Spinal cord (tissue), 10 donors: ENCODE data around the gene DNAAF5. TPM values are rescaled to one million over a fixed set of nuclear protein-coding genes. Genes with fewer than 3 reads are reported as not detected.

Experiments
- DNase-seq, 6 donors: peaks; one replicate each; pipeline versions ENCODE4 v3.0.0 to v3.0.0-alpha.2; 2013 to 2015; ENCODE audit warnings: low spot score in 6 of 6, low read depth in 4 of 6
- H3K27ac ChIP-seq: one replicate; pipeline ENCODE4 v1.5.1; 2013; ENCODE audit warnings: low read depth, low read length, control low read depth
- H3K27me3 ChIP-seq: one replicate; pipeline ENCODE4 v1.6.1; 2013; ENCODE audit warnings: low read length; ENCODE audit not compliant: control insufficient read depth, insufficient read depth
- H3K36me3 ChIP-seq: one replicate; pipeline ENCODE4 v1.6.1; 2013; ENCODE audit warnings: low read length; ENCODE audit not compliant: control insufficient read depth, insufficient read depth
- H3K4me1 ChIP-seq: one replicate; pipeline ENCODE4 v1.6.1; 2013; ENCODE audit warnings: low read length; ENCODE audit not compliant: control insufficient read depth, insufficient read depth
- H3K4me3 ChIP-seq: one replicate; pipeline ENCODE4 v1.5.1; 2013; ENCODE audit warnings: low read depth, low read length, control low read depth
- H3K9me3 ChIP-seq: one replicate; pipeline ENCODE4 v1.6.1; 2013; ENCODE audit warnings: low read length; ENCODE audit not compliant: control insufficient read depth, insufficient read depth
- WGBS: methylation state at CpG from one replicate; pipeline ENCODE4 v1.1.5; 2013; ENCODE audit warnings: missing lambda C conversion rate; ENCODE audit not compliant: insufficient coverage; 5-methylcytosine and 5-hydroxymethylcytosine counted together
- polyA plus RNA-seq, 2 donors: library from polyadenylated mRNA; unstranded; fragments of 120-200 nt; gene quantifications; one replicate each; pipeline ENCODE4 v1.2.1, GENCODE V29; 2013; ENCODE audit not compliant: insufficient read length in 2 of 2
- total RNA-seq, 2 donors: library from RNA; depleted of rRNA in 1 of 2; stranded (reverse); fragments of 120-200 nt in 1 of 2; fragments of >200 nt in 1 of 2; gene quantifications; one replicate each; pipeline versions ENCODE4 v1.2.3 to v1.2.4, GENCODE V29; 2013 to 2014
- donor health status: healthy.

Gene DNAAF5
- total and polyA plus RNA-seq, 4 donors = 10.9 to 23.3 (median 22.4) TPM

- whole genome bisulfite sequencing = 97% methylated on average over 16 of the region's 17 CpGs
- Histone ChIP-seq H3K27ac (no peak overlapping the region), H3K9me3 (no peaks in the 10 kb centered on the region), H3K27me3 (no peaks in the 10 kb centered on the region), H3K36me3 (peaks cover 84% of the 10 kb centered on the region), H3K4me3 (no peak overlapping the region), H3K4me1 (peaks cover 6% of the 10 kb centered on the region)
- DNase-seq = no peak
Observed at GRCh38 chr7:753190-753589, 26.7 kb downstream of the DNAAF5 start.

DNA sequence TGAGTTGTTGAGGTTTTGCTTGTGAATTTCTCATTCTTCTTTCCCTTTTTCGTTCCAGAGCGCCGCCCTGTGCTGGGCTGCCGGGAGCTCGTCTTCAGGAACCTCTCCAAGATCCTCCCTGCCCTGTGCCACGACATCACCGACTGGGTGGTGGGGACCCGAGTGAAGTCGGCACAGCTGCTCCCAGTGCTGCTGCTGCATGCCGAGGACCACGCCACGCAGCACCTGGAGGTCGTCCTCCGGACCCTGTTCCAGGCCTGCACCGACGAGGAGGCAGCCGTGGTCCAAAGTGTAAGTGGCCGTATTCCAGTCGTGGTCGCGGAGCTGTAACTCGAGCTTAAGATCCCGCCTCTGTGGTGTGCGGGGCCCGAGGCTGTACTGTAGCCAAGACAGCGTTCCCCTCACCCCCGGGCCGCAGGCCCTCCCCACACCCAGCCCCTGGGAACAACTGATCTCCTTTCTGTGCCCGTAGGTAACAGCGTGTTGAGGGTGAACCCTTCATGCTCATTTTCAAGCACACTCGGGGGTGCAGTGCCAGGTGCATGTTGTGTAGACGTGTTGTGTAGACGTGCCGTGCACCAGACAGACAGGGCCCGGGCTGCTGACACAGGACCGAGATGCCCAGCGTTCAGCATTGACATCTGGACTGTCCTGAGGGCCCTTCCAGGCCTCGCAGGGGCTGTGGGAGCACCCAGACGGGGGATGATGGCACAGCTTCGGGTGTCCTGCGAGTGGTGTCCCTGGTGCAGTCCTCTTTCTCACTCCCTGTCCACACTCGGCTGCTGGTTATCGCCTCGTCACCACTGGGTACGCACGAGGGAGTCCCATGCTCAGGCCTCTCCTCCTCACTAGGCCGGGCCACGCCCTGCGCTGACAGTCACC, 28.3 kb downstream of the DNAAF5 start:
- Histone ChIP-seq H3K4me3 (no peak overlapping the region), H3K36me3 (peaks cover 84% of the 10 kb centered on the region), H3K27ac (no peak overlapping the region), H3K4me1 (no peaks in the 10 kb centered on the region), H3K27me3 (no peaks in the 10 kb centered on the region), H3K9me3 (no peaks in the 10 kb centered on the region)
- DNase-seq = no peak
- 95% methylated on average over 47 of the region's 49 CpGs for WGBS

DNA sequence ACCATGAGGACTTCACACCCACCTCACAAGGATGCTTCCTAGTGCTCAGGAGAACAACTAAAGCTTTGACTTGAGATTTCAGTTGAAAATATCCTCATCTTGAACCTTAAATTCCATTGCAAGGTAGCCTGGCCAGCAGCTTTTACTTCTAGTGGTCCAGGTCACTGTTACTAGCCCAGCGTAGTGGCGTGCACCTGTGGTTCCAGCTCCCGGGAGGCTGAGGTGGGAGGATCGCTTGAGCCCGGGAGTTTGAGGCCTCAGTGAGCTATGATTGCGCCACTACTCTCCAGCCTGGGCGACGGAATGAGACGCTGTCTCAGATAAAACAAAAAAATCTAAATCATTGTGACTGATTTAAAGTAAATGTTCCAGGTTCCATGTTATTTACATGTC, 28.9 kb downstream of the DNAAF5 start:
- Histone ChIP-seq H3K4me3 (no peak overlapping the region), H3K4me1 (no peaks in the 10 kb centered on the region), H3K9me3 (no peaks in the 10 kb centered on the region), H3K36me3 (peaks cover 88% of the 10 kb centered on the region), H3K27me3 (no peaks in the 10 kb centered on the region), H3K27ac (no peak overlapping the region)
- DNase-seq = no peak
- 100% methylated on average over 2 of the region's 9 CpGs for WGBS

DNA sequence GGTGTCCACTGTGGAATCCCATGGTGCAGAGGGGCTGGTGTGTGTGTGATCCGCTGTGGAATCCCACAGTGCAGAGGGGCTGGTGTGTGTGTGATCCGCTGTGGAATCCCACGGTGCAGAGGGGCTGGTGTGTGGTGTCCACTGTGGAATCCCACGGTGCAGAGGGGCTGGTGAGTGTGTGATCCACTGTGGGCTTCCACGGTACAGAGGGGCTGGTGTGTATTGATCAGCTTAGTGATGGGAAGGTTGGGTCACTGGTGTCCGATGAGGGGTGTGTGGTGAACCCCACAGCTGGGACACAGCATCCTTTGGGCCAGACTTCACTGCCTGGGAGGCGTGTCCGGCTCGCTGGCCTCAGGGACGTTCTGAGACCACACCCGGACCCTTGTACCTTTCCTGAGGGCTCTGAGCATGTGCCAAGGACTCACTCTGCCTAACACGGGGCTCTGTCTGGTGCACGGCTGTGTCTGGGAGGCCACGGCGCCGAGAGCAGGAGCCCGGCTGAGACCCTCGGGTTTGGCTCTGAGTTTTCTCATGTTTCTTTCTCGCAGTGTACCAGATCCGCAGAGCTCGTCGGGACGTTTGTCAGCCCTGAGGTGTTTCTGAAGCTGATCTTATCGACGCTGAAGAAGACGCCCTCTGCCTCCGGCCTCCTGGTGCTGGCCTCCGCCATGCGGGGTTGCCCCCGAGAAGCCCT, 29.9 kb downstream of the DNAAF5 start:
- H3K9me3 ChIP-seq = no peaks in the 10 kb centered on the region
- H3K4me1 ChIP-seq = no peaks in the 10 kb centered on the region
- H3K4me3 ChIP-seq = no peak overlapping the region
- H3K36me3 ChIP-seq = peaks cover 90% of the 10 kb centered on the region
- H3K27me3 ChIP-seq = no peaks in the 10 kb centered on the region
- H3K27ac ChIP-seq = no peak overlapping the region
- no peak for DNase-seq
- 94% methylated on average over 30 of the region's 30 CpGs for WGBS

GRCh38 chr7:756928-757560, 30.5 kb downstream of the DNAAF5 start:
- Histone ChIP-seq H3K4me3 (no peak overlapping the region), H3K27ac (no peak overlapping the region), H3K9me3 (no peaks in the 10 kb centered on the region), H3K4me1 (no peaks in the 10 kb centered on the region), H3K36me3 (peaks cover 90% of the 10 kb centered on the region), H3K27me3 (no peaks in the 10 kb centered on the region)
- WGBS = 95% methylated on average over 34 of the region's 35 CpGs
- no peak for DNase-seq

GRCh38 chr7:757741-758163, 31.3 kb downstream of the DNAAF5 start:
- DNase-seq = no peak
- H3K27ac ChIP-seq = no peak overlapping the region
- 97% methylated on average over 13 of the region's 19 CpGs for WGBS

GRCh38 chr7:759569-759968, 33.1 kb downstream of the DNAAF5 start:
- Histone ChIP-seq H3K27me3 (no peaks in the 10 kb centered on the region), H3K9me3 (no peaks in the 10 kb centered on the region), H3K36me3 (peaks cover 90% of the 10 kb centered on the region), H3K4me3 (no peak overlapping the region), H3K4me1 (no peaks in the 10 kb centered on the region), H3K27ac (no peak overlapping the region)
- no peak for DNase-seq
- WGBS = 89% methylated on average over 6 of the region's 8 CpGs

More at GRCh38 chr7:757741-758163, 31.3 kb downstream of the DNAAF5 start:
- peaks cover 90% of the 10 kb centered on the region for H3K36me3 ChIP-seq
- no peaks in the 10 kb centered on the region for H3K27me3 ChIP-seq
- H3K4me1 ChIP-seq = no peaks in the 10 kb centered on the region
- H3K9me3 ChIP-seq = no peaks in the 10 kb centered on the region
- no peak overlapping the region for H3K4me3 ChIP-seq

DNA sequence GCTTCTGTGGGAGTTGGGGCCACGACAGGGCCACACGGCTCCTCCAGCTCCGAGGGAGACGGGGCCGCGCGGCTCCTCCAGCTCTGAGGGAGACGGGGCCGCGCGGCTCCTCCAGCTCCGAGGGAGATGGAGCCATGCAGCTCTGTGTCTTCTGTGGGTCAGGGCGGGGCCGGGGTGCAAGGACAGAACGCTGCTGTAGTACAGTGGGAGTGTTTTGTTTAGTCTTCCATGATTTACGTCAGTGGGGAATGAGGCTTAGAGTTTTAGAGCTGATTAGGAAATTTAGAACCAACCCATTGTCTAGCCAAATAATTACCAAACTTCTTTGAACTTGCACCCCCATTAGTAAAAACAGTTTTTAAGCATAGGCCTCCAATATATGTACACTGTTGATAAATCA, 33.5 kb downstream of the DNAAF5 start:
- no peaks in the 10 kb centered on the region for H3K4me1 ChIP-seq
- DNase-seq = no peak
- H3K27me3 ChIP-seq = no peaks in the 10 kb centered on the region
- H3K4me3 ChIP-seq = no peak overlapping the region
- H3K36me3 ChIP-seq = peaks cover 90% of the 10 kb centered on the region
- WGBS = 86% methylated on average over 13 of the region's 16 CpGs
- no peaks in the 10 kb centered on the region for H3K9me3 ChIP-seq
- H3K27ac ChIP-seq = no peak overlapping the region

- Histone ChIP-seq H3K4me3 (no peak overlapping the region), H3K27me3 (no peaks in the 10 kb centered on the region), H3K9me3 (no peaks in the 10 kb centered on the region), H3K27ac (no peak overlapping the region), H3K36me3 (peaks cover 89% of the 10 kb centered on the region), H3K4me1 (no peaks in the 10 kb centered on the region)
- 80% methylated on average over 4 of the region's 12 CpGs for WGBS
- DNase-seq = no peak
Observed at GRCh38 chr7:761101-761500, 34.6 kb downstream of the DNAAF5 start.
